ENCODE data around the gene FAM186B.
"Not testable (repeated sequence)": the region's sequence is repeated elsewhere in the genome, so short reads cannot be mapped to it uniquely, and the experiment has no call there.

The FAM186B gene, protein sequence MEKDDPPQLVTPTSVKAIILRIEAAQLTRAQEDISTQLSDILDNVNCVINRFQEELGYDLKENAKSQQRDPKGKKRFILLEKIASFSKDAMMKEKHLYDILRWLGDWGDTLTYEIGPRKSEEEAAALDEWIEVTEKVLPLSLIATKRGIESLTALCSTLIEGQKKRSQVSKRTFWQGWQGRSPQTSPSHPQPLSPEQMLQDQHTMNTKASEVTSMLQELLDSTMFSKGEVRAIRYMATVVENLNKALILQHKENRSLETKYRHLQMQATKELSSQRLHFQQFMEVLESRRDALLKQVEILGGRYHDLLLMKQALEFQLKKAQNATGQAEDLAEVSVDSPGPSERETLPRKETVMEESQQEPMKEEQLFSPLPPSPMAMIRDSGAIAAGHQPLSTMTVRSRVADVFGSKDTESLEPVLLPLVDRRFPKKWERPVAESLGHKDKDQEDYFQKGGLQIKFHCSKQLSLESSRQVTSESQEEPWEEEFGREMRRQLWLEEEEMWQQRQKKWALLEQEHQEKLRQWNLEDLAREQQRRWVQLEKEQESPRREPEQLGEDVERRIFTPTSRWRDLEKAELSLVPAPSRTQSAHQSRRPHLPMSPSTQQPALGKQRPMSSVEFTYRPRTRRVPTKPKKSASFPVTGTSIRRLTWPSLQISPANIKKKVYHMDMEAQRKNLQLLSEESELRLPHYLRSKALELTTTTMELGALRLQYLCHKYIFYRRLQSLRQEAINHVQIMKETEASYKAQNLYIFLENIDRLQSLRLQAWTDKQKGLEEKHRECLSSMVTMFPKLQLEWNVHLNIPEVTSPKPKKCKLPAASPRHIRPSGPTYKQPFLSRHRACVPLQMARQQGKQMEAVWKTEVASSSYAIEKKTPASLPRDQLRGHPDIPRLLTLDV

DNA sequence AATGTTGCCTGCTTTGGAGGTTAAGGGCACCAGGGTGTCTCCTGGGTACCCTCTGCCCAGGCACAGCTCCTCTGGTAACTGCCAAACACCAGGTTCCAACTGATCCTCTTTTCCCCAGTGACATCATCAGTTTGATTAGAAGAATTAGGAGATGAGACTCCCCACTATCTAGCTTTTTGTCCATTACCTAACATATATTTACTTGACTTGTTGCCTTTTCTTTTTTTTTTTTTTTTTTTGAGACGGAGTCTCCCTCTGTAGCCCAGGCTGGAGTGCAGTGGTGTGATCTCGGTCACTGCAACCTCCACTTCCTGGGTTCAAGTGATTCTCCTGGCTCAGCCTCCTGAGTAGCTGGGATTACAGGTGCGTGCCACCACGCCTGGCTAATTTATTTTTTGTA, at the start of gene FAM186B:
Gene FAM186B, minus strand, starts transcription at position 101 of the 400 bp plus-strand sequence. CDS start 162 bp downstream, outside the sequence.
- not testable (repeated sequence) for H3K27ac ChIP-seq; DNase-seq; H3K36me3 ChIP-seq; H3K4me3 ChIP-seq (ENCODE audit: low read depth, low read length); H3K27me3 ChIP-seq (ENCODE audit: insufficient read depth, low read depth, severe bottlenecking); H3K9me3 ChIP-seq (ENCODE audit: severe bottlenecking)

GRCh38 chr12:49654715-49655114, 49.3 kb upstream of the FAM186B start:
- Histone ChIP-seq H3K27me3 (ENCODE audit: insufficient read depth, low read depth, severe bottlenecking) (no peaks in the 10 kb centered on the region), H3K4me3 (ENCODE audit: low read depth, low read length) (no peak overlapping the region), H3K9me3 (ENCODE audit: severe bottlenecking) (no peaks in the 10 kb centered on the region), H3K36me3 (peaks cover 69% of the 10 kb centered on the region), H3K27ac (no peak overlapping the region)
- DNase-seq: no peak
- TF ChIP-seq, protein P1, sequence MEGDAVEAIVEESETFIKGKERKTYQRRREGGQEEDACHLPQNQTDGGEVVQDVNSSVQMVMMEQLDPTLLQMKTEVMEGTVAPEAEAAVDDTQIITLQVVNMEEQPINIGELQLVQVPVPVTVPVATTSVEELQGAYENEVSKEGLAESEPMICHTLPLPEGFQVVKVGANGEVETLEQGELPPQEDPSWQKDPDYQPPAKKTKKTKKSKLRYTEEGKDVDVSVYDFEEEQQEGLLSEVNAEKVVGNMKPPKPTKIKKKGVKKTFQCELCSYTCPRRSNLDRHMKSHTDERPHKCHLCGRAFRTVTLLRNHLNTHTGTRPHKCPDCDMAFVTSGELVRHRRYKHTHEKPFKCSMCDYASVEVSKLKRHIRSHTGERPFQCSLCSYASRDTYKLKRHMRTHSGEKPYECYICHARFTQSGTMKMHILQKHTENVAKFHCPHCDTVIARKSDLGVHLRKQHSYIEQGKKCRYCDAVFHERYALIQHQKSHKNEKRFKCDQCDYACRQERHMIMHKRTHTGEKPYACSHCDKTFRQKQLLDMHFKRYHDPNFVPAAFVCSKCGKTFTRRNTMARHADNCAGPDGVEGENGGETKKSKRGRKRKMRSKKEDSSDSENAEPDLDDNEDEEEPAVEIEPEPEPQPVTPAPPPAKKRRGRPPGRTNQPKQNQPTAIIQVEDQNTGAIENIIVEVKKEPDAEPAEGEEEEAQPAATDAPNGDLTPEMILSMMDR (IDR thresholded peaks at IDR 0.05; ENCODE audit: low read depth, low read length): no peak

DNA sequence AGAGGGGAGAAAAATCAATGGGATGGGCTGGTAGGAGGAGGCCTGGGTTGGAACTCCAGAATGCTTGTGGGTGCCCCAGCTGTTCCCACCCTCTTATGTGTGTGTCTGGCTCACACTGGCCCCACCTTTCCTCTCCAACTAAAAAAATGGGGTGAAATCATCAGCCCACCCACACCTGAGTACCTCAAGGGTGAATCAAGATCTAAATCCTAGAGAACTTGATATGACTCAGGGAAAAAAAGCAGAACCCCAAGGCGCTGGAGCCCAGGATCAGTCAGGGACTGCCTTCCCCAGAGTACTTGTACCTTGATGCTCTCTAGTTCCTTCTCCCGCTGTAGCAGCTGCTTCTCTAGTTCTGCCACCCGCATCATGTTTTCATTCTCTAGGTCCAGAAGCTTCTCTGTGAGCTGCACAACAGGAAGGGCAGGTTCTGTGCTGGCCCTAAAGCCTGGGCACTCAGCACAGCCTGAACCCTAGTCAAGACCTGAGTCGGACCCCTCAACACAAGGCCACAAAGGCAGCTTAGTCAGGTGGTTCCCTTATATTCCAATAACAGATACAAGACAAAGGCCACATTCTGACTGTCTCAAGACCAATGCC, 47.6 kb upstream of the FAM186B start:
- TF ChIP-seq, protein P1 (IDR thresholded peaks at IDR 0.05; ENCODE audit: low read depth, low read length): no peak
- no peak for DNase-seq
- no peak overlapping the region for H3K27ac ChIP-seq

DNA sequence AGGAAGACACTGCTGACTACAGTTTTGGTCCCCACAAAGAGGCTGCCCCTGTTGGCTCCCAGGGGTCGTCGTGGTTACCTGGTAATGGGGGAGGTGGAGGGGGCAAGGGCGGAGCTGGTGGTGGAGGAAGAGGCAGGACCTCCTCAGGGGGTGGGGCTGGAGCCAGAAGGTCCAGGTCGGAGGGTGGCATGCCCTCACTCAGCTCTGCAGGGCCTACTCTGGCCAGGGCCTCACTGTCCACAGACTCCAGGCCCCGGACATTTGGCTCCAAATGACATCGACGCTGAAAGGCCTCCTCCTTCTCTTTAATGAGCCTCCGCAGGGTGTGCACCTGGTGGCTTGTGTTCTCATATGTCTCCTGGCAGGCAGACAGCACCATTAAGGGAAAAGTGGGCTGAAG, 46.4 kb upstream of the FAM186B start:
- H3K9me3 ChIP-seq (ENCODE audit: severe bottlenecking): no peaks in the 10 kb centered on the region
- DNase-seq: no peak
- TF ChIP-seq, protein P1 (IDR thresholded peaks at IDR 0.05; ENCODE audit: low read depth, low read length): no peak

More for the DNA sequence above, 47.6 kb upstream of the FAM186B start:
- H3K36me3 ChIP-seq: peaks cover 74% of the 10 kb centered on the region
- no peak overlapping the region for H3K4me3 ChIP-seq (ENCODE audit: low read depth, low read length)
- H3K27me3 ChIP-seq (ENCODE audit: insufficient read depth, low read depth, severe bottlenecking): no peaks in the 10 kb centered on the region
- H3K9me3 ChIP-seq (ENCODE audit: severe bottlenecking): no peaks in the 10 kb centered on the region

GRCh38 chr12:49649892-49650291, 44.5 kb upstream of the FAM186B start:
- no peak for DNase-seq
- no peaks in the 10 kb centered on the region for H3K9me3 ChIP-seq (ENCODE audit: severe bottlenecking)
- no peak overlapping the region for H3K4me3 ChIP-seq (ENCODE audit: low read depth, low read length)
- TF ChIP-seq, protein P1 (IDR thresholded peaks at IDR 0.05; ENCODE audit: low read depth, low read length): no peak
- H3K27me3 ChIP-seq (ENCODE audit: insufficient read depth, low read depth, severe bottlenecking): no peaks in the 10 kb centered on the region
- no peak overlapping the region for H3K27ac ChIP-seq
- peaks cover 78% of the 10 kb centered on the region for H3K36me3 ChIP-seq

More for the DNA sequence above, 46.4 kb upstream of the FAM186B start:
- Histone ChIP-seq H3K27ac (no peak overlapping the region), H3K36me3 (peaks cover 73% of the 10 kb centered on the region), H3K27me3 (ENCODE audit: insufficient read depth, low read depth, severe bottlenecking) (no peaks in the 10 kb centered on the region), H3K4me3 (ENCODE audit: low read depth, low read length) (no peak overlapping the region)

- Histone ChIP-seq H3K4me3 (ENCODE audit: low read depth, low read length) (no peak overlapping the region), H3K9me3 (ENCODE audit: severe bottlenecking) (no peaks in the 10 kb centered on the region), H3K27ac (no peak overlapping the region), H3K36me3 (peaks cover 78% of the 10 kb centered on the region), H3K27me3 (ENCODE audit: insufficient read depth, low read depth, severe bottlenecking) (no peaks in the 10 kb centered on the region)
- DNase-seq: no peak
- TF ChIP-seq, protein P1 (IDR thresholded peaks at IDR 0.05; ENCODE audit: low read depth, low read length): no peak
Measured at GRCh38 chr12:49649445-49649844, 44.0 kb upstream of the FAM186B start.

Data from WERI-Rb-1 (cell line).